Fibroblast of peridontal ligament (primary cell): ENCODE measurements around the gene ACSL1.
"Not testable (repeated sequence)": the region's sequence is repeated elsewhere in the genome, so short reads cannot be mapped to it uniquely, and the experiment has no call there.

Experiments
- DNase-seq: peaks from one replicate; pipeline ENCODE4 v3.0.0-alpha.2; 2010; ENCODE audit errors: extremely low read depth

ACSL1 gene

GRCh38 chr4:184839075-184839399 is 13.3 kb upstream of the ACSL1 start:
- DNase-seq = not testable (repeated sequence)

- no peak for DNase-seq
Observed at GRCh38 chr4:184838249-184839074, 12.7 kb upstream of the ACSL1 start.

- no peak for DNase-seq
Observed at GRCh38 chr4:184836613-184837012, 10.8 kb upstream of the ACSL1 start.

GRCh38 chr4:184833046-184833838 is 7.5 kb upstream of the ACSL1 start:
- DNase-seq = no peak

GRCh38 chr4:184831153-184831552 is 5.4 kb upstream of the ACSL1 start:
- DNase-seq = no peak

- no peak for DNase-seq
Observed at GRCh38 chr4:184826691-184827270, 1.0 kb upstream of the ACSL1 start.

- DNase-seq = peak; percentile 10
Observed at GRCh38 chr4:184825141-184825895, 450 bp downstream of the ACSL1 start.

GRCh38 chr4:184824776-184825084 is 1.0 kb downstream of the ACSL1 start:
- DNase-seq = no peak

GRCh38 chr4:184824081-184824775 is 1.5 kb downstream of the ACSL1 start:
- no peak for DNase-seq

- DNase-seq = no peak
Observed at GRCh38 chr4:184823014-184823413, 2.8 kb downstream of the ACSL1 start.

GRCh38 chr4:184822356-184822755 is 3.4 kb downstream of the ACSL1 start:
- no peak for DNase-seq

GRCh38 chr4:184821242-184821641 is 4.5 kb downstream of the ACSL1 start:
- DNase-seq = no peak

- no peak for DNase-seq
Observed at GRCh38 chr4:184819786-184820185, 6.0 kb downstream of the ACSL1 start.

GRCh38 chr4:184818216-184818564 is 7.6 kb downstream of the ACSL1 start:
- DNase-seq = no peak

- no peak for DNase-seq
Observed at GRCh38 chr4:184817494-184818215, 8.1 kb downstream of the ACSL1 start.

GRCh38 chr4:184816962-184817361 is 8.8 kb downstream of the ACSL1 start:
- DNase-seq = no peak

GRCh38 chr4:184815046-184815877 is 10.5 kb downstream of the ACSL1 start:
- DNase-seq = peak; percentile 49

GRCh38 chr4:184814686-184815045 is 11.1 kb downstream of the ACSL1 start:
- DNase-seq = no peak

- DNase-seq = no peak
Observed at GRCh38 chr4:184812651-184813181, 13.1 kb downstream of the ACSL1 start.

- no peak for DNase-seq
Observed at GRCh38 chr4:184812199-184812542, 13.6 kb downstream of the ACSL1 start.
